ENCODE data around the gene HOXB6.

The HOXB6 gene

DNA sequence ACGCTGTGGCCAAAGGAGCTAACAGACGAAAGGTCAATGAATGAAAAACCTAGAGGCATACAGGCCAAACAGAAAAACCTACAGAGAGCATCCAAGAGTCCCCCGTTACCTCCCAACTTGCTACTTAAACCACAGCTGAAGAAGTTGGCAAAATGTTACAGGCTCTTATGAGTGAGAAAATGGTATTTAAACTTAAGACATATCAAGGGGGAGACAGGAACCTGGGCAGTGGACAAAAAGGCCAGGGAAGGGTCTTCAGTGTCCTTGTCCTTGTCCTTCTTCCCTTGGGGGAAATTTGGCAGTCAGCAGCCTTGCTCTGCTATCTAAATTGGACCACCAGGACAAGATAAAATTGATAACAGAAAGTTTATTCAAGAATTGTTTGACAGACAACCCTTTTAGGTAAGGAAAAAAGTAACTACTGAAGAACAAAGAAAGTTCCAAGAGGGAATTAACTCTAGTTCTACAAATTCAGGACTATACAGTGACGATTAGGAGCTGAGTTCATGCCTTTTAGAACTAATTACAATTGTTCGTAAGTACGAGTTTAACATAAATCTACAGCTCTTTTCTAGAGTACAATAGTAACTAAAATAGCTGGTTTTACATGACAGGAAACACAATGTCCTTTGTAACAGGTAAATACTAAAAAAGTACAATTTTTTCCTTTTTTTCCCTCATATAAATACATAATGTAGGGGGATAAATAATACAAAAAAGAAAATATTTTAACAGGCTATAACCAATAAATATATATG, 56.1 kb downstream of the HOXB6 start:
- peak overlapping the region; percentile 95 for H3K27ac ChIP-seq (ENCODE audit: low read depth, low read length)
- H3K4me1 ChIP-seq (ENCODE audit: control insufficient read depth in 5 of 5, insufficient read depth in 5 of 5, low read length in 5 of 5) = peaks cover 16 to 61% (median 54%) of the 10 kb centered on the region in 5 donors
- peak overlapping the region in 2 of 5 donors; percentile 38 to 80 for H3K4me3 ChIP-seq (ENCODE audit: low read depth in 1 of 5, low read length in 5 of 5)
- no peaks in the 10 kb centered on the region for H3K27me3 ChIP-seq (ENCODE audit: control insufficient read depth in 5 of 5, insufficient read depth in 4 of 5, low read length in 5 of 5)
- peak overlapping the region in 3 of 5 donors; percentile 30 to 67 (median 58) for H3K9ac ChIP-seq (ENCODE audit: low read length in 5 of 5)
- H3K9me3 ChIP-seq (ENCODE audit: control insufficient read depth in 5 of 5, low read length in 5 of 5) = no peaks in the 10 kb centered on the region
- peaks cover 0 to 26% (median 20%) of the 10 kb centered on the region in 5 donors for H3K36me3 ChIP-seq (ENCODE audit: control insufficient read depth in 5 of 5, insufficient read depth in 5 of 5, low read length in 5 of 5)

- H3K27ac ChIP-seq (ENCODE audit: low read depth, low read length) = peak overlapping the region; percentile 95
- no peaks in the 10 kb centered on the region for H3K9me3 ChIP-seq (ENCODE audit: control insufficient read depth in 5 of 5, low read length in 5 of 5)
- H3K4me1 ChIP-seq (ENCODE audit: control insufficient read depth in 5 of 5, insufficient read depth in 5 of 5, low read length in 5 of 5) = peaks cover 15 to 56% (median 54%) of the 10 kb centered on the region in 5 donors
- peak overlapping the region; percentile 7 to 80 (median 56) for H3K4me3 ChIP-seq (ENCODE audit: low read depth in 1 of 5, low read length in 5 of 5)
- no peaks in the 10 kb centered on the region for H3K27me3 ChIP-seq (ENCODE audit: control insufficient read depth in 5 of 5, insufficient read depth in 4 of 5, low read length in 5 of 5)
- H3K9ac ChIP-seq (ENCODE audit: low read length in 5 of 5) = peak overlapping the region in 4 of 5 donors; percentile 1 to 67 (median 44)
- H3K36me3 ChIP-seq (ENCODE audit: control insufficient read depth in 5 of 5, insufficient read depth in 5 of 5, low read length in 5 of 5) = peaks cover 0 to 26% (median 20%) of the 10 kb centered on the region in 5 donors
Measured at GRCh38 chr17:48547808-48548522, 56.8 kb downstream of the HOXB6 start.

GRCh38 chr17:48546924-48547807, 57.6 kb downstream of the HOXB6 start:
- H3K4me1 ChIP-seq (ENCODE audit: control insufficient read depth in 5 of 5, insufficient read depth in 5 of 5, low read length in 5 of 5) = peaks cover 11 to 57% (median 55%) of the 10 kb centered on the region in 5 donors
- peak overlapping the region; percentile 39 to 67 (median 58) for H3K9ac ChIP-seq (ENCODE audit: low read length in 5 of 5)
- H3K27me3 ChIP-seq (ENCODE audit: control insufficient read depth in 5 of 5, insufficient read depth in 4 of 5, low read length in 5 of 5) = no peaks in the 10 kb centered on the region
- H3K27ac ChIP-seq (ENCODE audit: low read depth, low read length) = peak overlapping the region; percentile 95
- peak overlapping the region; percentile 26 to 80 (median 56) for H3K4me3 ChIP-seq (ENCODE audit: low read depth in 1 of 5, low read length in 5 of 5)
- H3K9me3 ChIP-seq (ENCODE audit: control insufficient read depth in 5 of 5, low read length in 5 of 5) = no peaks in the 10 kb centered on the region
- H3K36me3 ChIP-seq (ENCODE audit: control insufficient read depth in 5 of 5, insufficient read depth in 5 of 5, low read length in 5 of 5) = peaks cover 0 to 26% (median 18%) of the 10 kb centered on the region in 5 donors

GRCh38 chr17:48546137-48546923, 58.5 kb downstream of the HOXB6 start:
- Histone ChIP-seq H3K9me3 (ENCODE audit: control insufficient read depth in 5 of 5, low read length in 5 of 5) (no peaks in the 10 kb centered on the region), H3K27me3 (ENCODE audit: control insufficient read depth in 5 of 5, insufficient read depth in 4 of 5, low read length in 5 of 5) (no peaks in the 10 kb centered on the region), H3K4me3 (ENCODE audit: low read depth in 1 of 5, low read length in 5 of 5) (peak overlapping the region; percentile 26 to 80 (median 56)), H3K27ac (ENCODE audit: low read depth, low read length) (peak overlapping the region; percentile 95), H3K36me3 (ENCODE audit: control insufficient read depth in 5 of 5, insufficient read depth in 5 of 5, low read length in 5 of 5) (peaks cover 0 to 19% (median 11%) of the 10 kb centered on the region in 5 donors), H3K4me1 (ENCODE audit: control insufficient read depth in 5 of 5, insufficient read depth in 5 of 5, low read length in 5 of 5) (peaks cover 12 to 60% (median 59%) of the 10 kb centered on the region in 5 donors), H3K9ac (ENCODE audit: low read length in 5 of 5) (peak overlapping the region; percentile 30 to 67 (median 58))

All from subcutaneous abdominal adipose tissue (tissue), 5 donors.